Measurements from ENCODE around the gene OPCML.

GRCh38 chr11:132913886-132914285 lies 618.4 kb downstream of the OPCML start:
- TF ChIP-seq CTCF (conservative IDR thresholded peaks at IDR 0.05; ENCODE audit: low read depth, low read length): no peak
- no peak for TF ChIP-seq EZH2 (IDR thresholded peaks at IDR 0.05; ENCODE audit: low read length, unreplicated experiment)
- no peak for TF ChIP-seq EZH2phosphoT487 (IDR thresholded peaks at IDR 0.05; ENCODE audit: borderline replicate concordance, low read length)

All from PC-3 (cell line).